Measurements from ENCODE around the gene NRTN. TPM values are rescaled to one million over a fixed set of nuclear protein-coding genes. Genes with fewer than 3 reads are reported as not detected.

The NRTN gene
- total and polyA plus RNA-seq, 2 donors (not counting 1 experiment from before 2014, with no cell fraction given): 0.27 TPM; not detected in 1

GRCh38 chr19:5818594-5818993 lies 13.7 kb downstream of the NRTN start:
- H2AFZ ChIP-seq (ENCODE audit: insufficient read depth, low read depth, low read length, poor library complexity, severe bottlenecking): no peak overlapping the region
- WGBS (ENCODE audit: insufficient coverage): 82% methylated on average over 3 of the region's 10 CpGs
- H3K27ac Mint-ChIP-seq: no peak overlapping the region
- H3K79me2 ChIP-seq (ENCODE audit: control insufficient read depth, insufficient read depth, low read length): no peaks in the 10 kb centered on the region
- no peaks in the 10 kb centered on the region for H3K4me1 ChIP-seq (ENCODE audit: control insufficient read depth in 2 of 2, insufficient read depth in 2 of 2, low read length in 2 of 2)
- no peak for DNase-seq
- H3K9me3 Mint-ChIP-seq (ENCODE audit: insufficient read depth): no peaks in the 10 kb centered on the region
- no peaks in the 10 kb centered on the region for H3K36me3 ChIP-seq (replicated peaks in 1 of 2; ENCODE audit: control extremely low read depth in 1 of 2, control insufficient read depth in 1 of 2, extremely low read depth in 1 of 2, insufficient read depth in 2 of 2, low read length in 1 of 2)
- POLR2A ChIA-PET: no interaction called here
- H3K4me3 Mint-ChIP-seq: no peak overlapping the region
- no peak for ATAC-seq (ENCODE audit: low read depth)
- H3K9me3 ChIP-seq (ENCODE audit: control extremely low read depth in 1 of 3, control insufficient read depth in 2 of 3, insufficient read depth in 1 of 3, low read length in 2 of 3): peaks cover 0 to 7% (median 0%) of the 10 kb centered on the region in 3 donors
- H3K4me1 Mint-ChIP-seq: no peaks in the 10 kb centered on the region
- H3K4me2 ChIP-seq (replicated peaks; ENCODE audit: low read depth, low read length, poor library complexity, severe bottlenecking): no peak overlapping the region
- intact Hi-C loops (cut with micrococcal nuclease): no loop called here
- CTCF ChIA-PET: no interaction called here
- H4K20me1 ChIP-seq (ENCODE audit: control insufficient read depth, insufficient read depth, low read length, poor library complexity, severe bottlenecking): no peaks in the 10 kb centered on the region
- no peak for TF ChIP-seq CTCF (IDR thresholded peaks at IDR 0.05)
- TF ChIP-seq EZH2 (IDR thresholded peaks at IDR 0.05; ENCODE audit: borderline replicate concordance, insufficient read depth, low read depth, low read length, poor library complexity, severe bottlenecking): no peak
- no peak overlapping the region for H3K27ac ChIP-seq (ENCODE audit: low read length in 2 of 2)
- H3K4me3 ChIP-seq (ENCODE audit: control extremely low read depth in 1 of 5, extremely low read depth in 1 of 5, insufficient read depth in 1 of 5, low read depth in 2 of 5, low read length in 4 of 5): no peak overlapping the region
- H3K27me3 Mint-ChIP-seq: peaks cover 20% of the 10 kb centered on the region
- no peak overlapping the region for H3K9ac ChIP-seq (ENCODE audit: low read length)
- H3K27me3 ChIP-seq (replicated peaks in 1 of 4; ENCODE audit: control extremely low read depth in 1 of 4, control insufficient read depth in 3 of 4, insufficient read depth in 4 of 4, low read length in 3 of 4): no peaks in the 10 kb centered on the region

DNA sequence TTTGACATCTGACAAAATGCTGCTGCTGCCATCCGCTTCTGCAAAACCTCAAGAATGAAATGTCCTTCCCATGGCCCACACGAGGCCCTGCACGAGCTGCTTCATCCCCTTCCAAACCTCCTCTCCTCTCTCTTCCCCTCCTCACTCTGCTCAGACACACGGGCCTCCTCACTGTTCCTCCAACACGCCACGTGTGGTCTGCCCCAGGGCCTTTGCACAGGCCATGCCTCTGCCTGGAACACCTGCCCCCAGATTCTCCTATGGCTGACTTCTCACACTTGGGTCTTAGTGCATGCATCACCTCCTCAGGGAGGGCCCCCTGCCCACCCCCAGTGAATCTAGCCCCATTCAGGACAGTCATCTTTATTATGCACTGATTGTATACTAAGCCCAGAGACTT lies 15.9 kb downstream of the NRTN start:
- CTCF ChIA-PET: no interaction called here
- WGBS (ENCODE audit: insufficient coverage): 58% methylated on average over 6 of the region's 6 CpGs
- POLR2A ChIA-PET: interaction anchor here (0.7 kb wide), 1 partner anchor 1871 kb away, joined by 6 read pairs; no protein-coding TSS in a partner anchor

More for the DNA sequence above, 15.9 kb downstream of the NRTN start:
- H3K36me3 ChIP-seq (replicated peaks in 1 of 2; ENCODE audit: control extremely low read depth in 1 of 2, control insufficient read depth in 1 of 2, extremely low read depth in 1 of 2, insufficient read depth in 2 of 2, low read length in 1 of 2): no peaks in the 10 kb centered on the region
- H3K9ac ChIP-seq (ENCODE audit: low read length): no peak overlapping the region
- H3K27ac Mint-ChIP-seq: no peak overlapping the region
- ATAC-seq (ENCODE audit: low read depth): no peak
- H3K27me3 Mint-ChIP-seq: peaks cover 20% of the 10 kb centered on the region
- H3K79me2 ChIP-seq (ENCODE audit: control insufficient read depth, insufficient read depth, low read length): no peaks in the 10 kb centered on the region
- no peaks in the 10 kb centered on the region for H4K20me1 ChIP-seq (ENCODE audit: control insufficient read depth, insufficient read depth, low read length, poor library complexity, severe bottlenecking)
- H3K4me1 Mint-ChIP-seq: no peaks in the 10 kb centered on the region
- no peak overlapping the region for H3K4me2 ChIP-seq (replicated peaks; ENCODE audit: low read depth, low read length, poor library complexity, severe bottlenecking)
- intact Hi-C loops (cut with micrococcal nuclease): no loop called here
- peaks cover 0 to 23% (median 0%) of the 10 kb centered on the region in 3 donors for H3K9me3 ChIP-seq (ENCODE audit: control extremely low read depth in 1 of 3, control insufficient read depth in 2 of 3, insufficient read depth in 1 of 3, low read length in 2 of 3)
- TF ChIP-seq CTCF (IDR thresholded peaks at IDR 0.05): no peak
- no peak for TF ChIP-seq EZH2 (IDR thresholded peaks at IDR 0.05; ENCODE audit: borderline replicate concordance, insufficient read depth, low read depth, low read length, poor library complexity, severe bottlenecking)
- H3K4me1 ChIP-seq (ENCODE audit: control insufficient read depth in 2 of 2, insufficient read depth in 2 of 2, low read length in 2 of 2): no peaks in the 10 kb centered on the region
- H3K9me3 Mint-ChIP-seq (ENCODE audit: insufficient read depth): no peaks in the 10 kb centered on the region
- no peak overlapping the region for H3K27ac ChIP-seq (ENCODE audit: low read length in 2 of 2)
- H3K4me3 Mint-ChIP-seq: no peak overlapping the region
- H3K4me3 ChIP-seq (ENCODE audit: control extremely low read depth in 1 of 5, extremely low read depth in 1 of 5, insufficient read depth in 1 of 5, low read depth in 2 of 5, low read length in 4 of 5): no peak overlapping the region
- no peaks in the 10 kb centered on the region for H3K27me3 ChIP-seq (replicated peaks in 1 of 4; ENCODE audit: control extremely low read depth in 1 of 4, control insufficient read depth in 3 of 4, insufficient read depth in 4 of 4, low read length in 3 of 4)
- no peak for DNase-seq
- no peak overlapping the region for H2AFZ ChIP-seq (ENCODE audit: insufficient read depth, low read depth, low read length, poor library complexity, severe bottlenecking)

Data from B cell (primary cell).